H1 (cell line): ENCODE results near the gene TINCR. TPM values are rescaled to one million over a fixed set of nuclear protein-coding genes. Genes with fewer than 3 reads are reported as not detected.

Experiments used
- CTCF ChIA-PET: fragments of 300-600 bp; sonication (Branson Sonifier 250); formaldehyde crosslinking; loops from one replicate; lab custom pipeline; 2021; ENCODE audit not compliant: partially characterized antibody; lab: Charles Lee
- POLR2A ChIA-PET: fragments of 300-600 bp; sonication (Branson Sonifier 250); formaldehyde crosslinking; loops from one replicate; lab custom pipeline; 2021; ENCODE audit warnings: inconsistent platforms; ENCODE audit not compliant: partially characterized antibody; lab: Charles Lee
- DNase-seq, 2 experiments: peaks; one replicate each; pipeline versions ENCODE4 v3.0.0 to v3.0.0-alpha.2; 2010 to 2022; ENCODE audit warnings: low spot score in 2 of 2, low read depth in 1 of 2, mixed read lengths in 1 of 2
- FAIRE-seq: peaks from 2 replicates; lab custom pipeline; 2011; peaks lifted over from hg19 to GRCh38; lab: Jason Lieb, UNC
- H2AFZ ChIP-seq: 2 replicates; pipeline ENCODE4 v1.8.1; 2012; ENCODE audit warnings: low read length, inconsistent platforms
- H2AK5ac ChIP-seq: 2 replicates; pipeline ENCODE4 v1.6.1; 2013; ENCODE audit warnings: low read depth, low read length
- H2BK120ac ChIP-seq: replicated peaks from 2 replicates; pipeline ENCODE3; 2013; ENCODE audit warnings: low read depth, low read length, inconsistent platforms
- H2BK12ac ChIP-seq: 2 replicates; pipeline ENCODE4 v1.6.1; 2013; ENCODE audit warnings: low read depth, low read length
- H2BK15ac ChIP-seq: 2 replicates; pipeline ENCODE4 v1.6.1; 2013; ENCODE audit warnings: low read length
- H2BK20ac ChIP-seq: 2 replicates; pipeline ENCODE4 v1.6.1; 2013; ENCODE audit warnings: low read length
- H2BK5ac ChIP-seq: 2 replicates; pipeline ENCODE4 v1.6.1; 2013; ENCODE audit warnings: low read depth, low read length
- H3K14ac ChIP-seq: 2 replicates; pipeline ENCODE4 v1.6.1; 2013; ENCODE audit warnings: inconsistent platforms; ENCODE audit not compliant: insufficient read length
- H3K18ac ChIP-seq: 2 replicates; pipeline ENCODE4 v1.6.1; 2013; ENCODE audit warnings: low read length; ENCODE audit errors: extremely low read depth
- H3K23ac ChIP-seq: 2 replicates; pipeline ENCODE4 v1.6.1; 2013; ENCODE audit warnings: inconsistent platforms; ENCODE audit not compliant: insufficient read length
- H3K23me2 ChIP-seq: 2 replicates; pipeline ENCODE4 v1.6.1; 2013; ENCODE audit warnings: low read depth, low read length
- H3K27ac ChIP-seq: 2 replicates; pipeline ENCODE4 v1.6.1; 2011; ENCODE audit warnings: low read depth, low read length, inconsistent platforms
- H3K27me3 ChIP-seq, 4 experiments: replicated peaks in 1 of 4; 1 replicate in 1 of 4; 2 replicates in 3 of 4; pipeline versions ENCODE4 v1.6.1 to v1.8.1; 2011 to 2013; ENCODE audit warnings: low read length in 3 of 4, mild to moderate bottlenecking in 3 of 4, inconsistent platforms in 2 of 4, mixed read lengths in 2 of 4, moderate library complexity in 1 of 4; ENCODE audit not compliant: control insufficient read depth in 3 of 4, insufficient read depth in 3 of 4; ENCODE audit errors: extremely low read depth in 1 of 4
- H3K36me3 ChIP-seq, 4 experiments: 2 replicates each; pipeline versions ENCODE4 v1.6.1 to v1.8.1; 2011 to 2013; ENCODE audit warnings: mild to moderate bottlenecking in 4 of 4, low read length in 3 of 4, moderate library complexity in 2 of 4, control low read depth in 1 of 4, inconsistent platforms in 1 of 4; ENCODE audit not compliant: insufficient read depth in 4 of 4, control insufficient read depth in 2 of 4
- H3K4ac ChIP-seq: replicated peaks from 2 replicates; pipeline ENCODE3; 2013; ENCODE audit warnings: low read length, low read depth, mixed read lengths, inconsistent platforms; ENCODE audit not compliant: insufficient read length
- H3K4me1 ChIP-seq, 4 experiments: replicated peaks in 1 of 4; 1 replicate in 1 of 4; 2 replicates in 3 of 4; pipeline versions ENCODE4 v1.6.1 to v1.8.1; 2011 to 2013; ENCODE audit warnings: low read length in 3 of 4, inconsistent platforms in 2 of 4, mixed read lengths in 1 of 4; ENCODE audit not compliant: insufficient read depth in 4 of 4, control insufficient read depth in 3 of 4
- H3K4me2 ChIP-seq, 2 experiments: 2 replicates each; pipeline versions ENCODE4 v1.6.1 to v1.8.1; 2011 to 2013; ENCODE audit warnings: low read depth in 2 of 2, low read length in 2 of 2, control low read depth in 1 of 2, inconsistent platforms in 1 of 2, mild to moderate bottlenecking in 1 of 2; ENCODE audit not compliant: insufficient read depth in 1 of 2
- H3K4me3 ChIP-seq, 4 experiments: fragments of 200-600, 300-600 bp in 1 of 4; sonication (generic), shearing (Covaris generic), sonication (Bioruptor Twin) in 1 of 4; 2 replicates each; pipeline versions ENCODE4 v1.5.1 to v1.8.1; 2011 to 2016; ENCODE audit warnings: low read length in 4 of 4, low read depth in 3 of 4, control low read depth in 2 of 4, inconsistent platforms in 2 of 4, mild to moderate bottlenecking in 2 of 4, mixed read lengths in 1 of 4, moderate library complexity in 1 of 4; ENCODE audit not compliant: insufficient read depth in 2 of 4; ENCODE audit errors: extremely low read depth in 1 of 4
- H3K56ac ChIP-seq: replicated peaks from 2 replicates; pipeline ENCODE3; 2013; ENCODE audit warnings: low read depth, mild to moderate bottlenecking, mixed read lengths, low read length, inconsistent platforms; ENCODE audit not compliant: insufficient read length
- H3K79me1 ChIP-seq: 2 replicates; pipeline ENCODE4 v1.6.1; 2013; ENCODE audit warnings: low read depth, low read length, control low read depth
- H3K79me2 ChIP-seq, 2 experiments: 2 replicates each; pipeline versions ENCODE4 v1.6.1 to v1.8.1; 2012 to 2013; ENCODE audit warnings: low read length in 2 of 2, mild to moderate bottlenecking in 2 of 2, inconsistent platforms in 1 of 2; ENCODE audit not compliant: insufficient read depth in 2 of 2, control insufficient read depth in 1 of 2
- H3K9ac ChIP-seq, 4 experiments: replicated peaks in 1 of 4; 1 replicate in 1 of 4; 2 replicates in 3 of 4; pipeline versions ENCODE4 v1.6.1 to v1.8.1; 2011 to 2013; ENCODE audit warnings: low read depth in 3 of 4, low read length in 3 of 4, control low read depth in 2 of 4, mild to moderate bottlenecking in 2 of 4, moderate library complexity in 2 of 4, inconsistent platforms in 1 of 4; ENCODE audit errors: extremely low read depth in 1 of 4
- H3K9me3 ChIP-seq, 2 experiments: 2 replicates each; pipeline versions ENCODE4 v1.6.1 to v1.8.1; 2012 to 2013; ENCODE audit warnings: mild to moderate bottlenecking in 2 of 2, moderate library complexity in 2 of 2, control low read depth in 1 of 2, inconsistent platforms in 1 of 2, low read depth in 1 of 2, low read length in 1 of 2, mixed read lengths in 1 of 2; ENCODE audit not compliant: insufficient read depth in 2 of 2
- H4K20me1 ChIP-seq, 2 experiments: replicated peaks in 1 of 2; 2 replicates each; pipeline versions ENCODE3 to v1.8.1; 2011 to 2013; ENCODE audit warnings: inconsistent platforms in 2 of 2, low read length in 2 of 2, mild to moderate bottlenecking in 1 of 2; ENCODE audit not compliant: insufficient read depth in 2 of 2, control insufficient read depth in 1 of 2
- H4K5ac ChIP-seq: 2 replicates; pipeline ENCODE4 v1.6.1; 2013; ENCODE audit warnings: low read length, low read depth, mixed read lengths, inconsistent platforms; ENCODE audit not compliant: insufficient read length
- H4K8ac ChIP-seq: 2 replicates; pipeline ENCODE4 v1.8.0; 2013; ENCODE audit warnings: mild to moderate bottlenecking, moderate library complexity, low read length, inconsistent platforms; ENCODE audit not compliant: insufficient read depth; ENCODE audit errors: extremely low read depth
- H4K91ac ChIP-seq: replicated peaks from 2 replicates; pipeline ENCODE3; 2013; ENCODE audit warnings: low read length, mixed read lengths, inconsistent platforms; ENCODE audit not compliant: insufficient read length
- CTCF ChIP-seq, 3 experiments: IDR thresholded peaks; 1 replicate in 2 of 3; 2 replicates in 1 of 3; pipeline versions ENCODE4 v1.5.1 to v1.6.1; 2011; ENCODE audit warnings: low read length in 3 of 3, mild to moderate bottlenecking in 3 of 3, inconsistent platforms in 2 of 3, low read depth in 1 of 3, moderate library complexity in 1 of 3; ENCODE audit not compliant: insufficient read depth in 1 of 3; ENCODE audit errors: control extremely low read depth in 1 of 3
- POLR2A ChIP-seq, 2 experiments: IDR thresholded peaks; 1 replicate in 1 of 2; 2 replicates in 1 of 2; pipeline ENCODE4 v1.6.1; 2011; ENCODE audit warnings: low read depth in 2 of 2, low read length in 2 of 2, mild to moderate bottlenecking in 2 of 2; ENCODE audit errors: control extremely low read depth in 1 of 2
- POLR2AphosphoS5 ChIP-seq: IDR thresholded peaks from 2 replicates; pipeline ENCODE4 v1.6.1; 2011; ENCODE audit warnings: low read depth, low read length
- RAD21 ChIP-seq, 2 experiments: IDR thresholded peaks in 1 of 2; conservative IDR thresholded peaks in 1 of 2; 2 replicates each; pipeline ENCODE4 v1.6.1; 2011; ENCODE audit warnings: low read depth in 2 of 2, low read length in 2 of 2, improper control_type of control experiment in 1 of 2, inconsistent platforms in 1 of 2, mild to moderate bottlenecking in 1 of 2, moderate library complexity in 1 of 2
- RNF2 ChIP-seq: fragments of 200-900, 300-1000 bp; sonication (generic); IDR thresholded peaks from 2 replicates; pipeline ENCODE4 v1.7.1; 2016; ENCODE audit warnings: borderline replicate concordance, low read depth, mild to moderate bottlenecking, antibody characterized with exemption, low read length; ENCODE audit not compliant: poor library complexity, severe bottlenecking; ENCODE audit errors: missing control alignments
- TBP ChIP-seq: IDR thresholded peaks from 2 replicates; pipeline ENCODE4 v1.6.1; 2011; ENCODE audit warnings: low read depth, low read length, improper control_type of control experiment
- YY1 ChIP-seq: IDR thresholded peaks from 2 replicates; pipeline ENCODE4 v1.6.1; 2011; ENCODE audit warnings: low read depth, mild to moderate bottlenecking, low read length
- WGBS, 2 experiments: shearing (Covaris generic) in 1 of 2; methylation state at CpG; one replicate each; pipeline versions ENCODE4 v1.1.6 to v1.1.7; 2013 to 2015; ENCODE audit warnings: low lambda C conversion rate in 2 of 2, mixed read lengths in 2 of 2, inconsistent platforms in 1 of 2, low coverage in 1 of 2, missing lambda C conversion rate in 1 of 2; ENCODE audit not compliant: insufficient replicate concordance in 2 of 2, insufficient coverage in 1 of 2, insufficient read length in 1 of 2; ENCODE audit errors: extremely low coverage in 1 of 2, missing lambda C conversion rate in 1 of 2; 5-methylcytosine and 5-hydroxymethylcytosine counted together
- polyA plus RNA-seq, 7 experiments: library from polyadenylated mRNA; depleted of rRNA in 3 of 7; stranded (reverse) in 5 of 7; unstranded in 2 of 7; fragments of >200 nt in 5 of 7; fragments of 200-250 nt in 2 of 7; gene quantifications; 1 replicate in 5 of 7; 2 replicates in 1 of 7; 4 replicates in 1 of 7; pipeline versions ENCODE4 v1.2.1 to v1.2.3, GENCODE V29; 2011 to 2013; ENCODE audit warnings: missing spikeins in 2 of 7, mixed read lengths in 2 of 7
- total RNA-seq: library from RNA; stranded (reverse); fragmentation: NEBNext Ultra II Directional; extraction: Animal tissue kit (Norgen Biotek cat#: 25700); gene quantifications from 2 replicates; pipeline ENCODE4 v1.2.1, GENCODE V29; 2021
- TF ChIP-seq, protein P1 (sequence below): IDR thresholded peaks from 2 replicates; pipeline ENCODE4 v1.6.1; 2012; ENCODE audit warnings: inconsistent platforms

TINCR gene
- total and polyA plus RNA-seq, 2 of the 8 experiments (the other 6 are each of a cell fraction or from before 2014, with no cell fraction given), result 0.52 to 1.4 TPM

DNA sequence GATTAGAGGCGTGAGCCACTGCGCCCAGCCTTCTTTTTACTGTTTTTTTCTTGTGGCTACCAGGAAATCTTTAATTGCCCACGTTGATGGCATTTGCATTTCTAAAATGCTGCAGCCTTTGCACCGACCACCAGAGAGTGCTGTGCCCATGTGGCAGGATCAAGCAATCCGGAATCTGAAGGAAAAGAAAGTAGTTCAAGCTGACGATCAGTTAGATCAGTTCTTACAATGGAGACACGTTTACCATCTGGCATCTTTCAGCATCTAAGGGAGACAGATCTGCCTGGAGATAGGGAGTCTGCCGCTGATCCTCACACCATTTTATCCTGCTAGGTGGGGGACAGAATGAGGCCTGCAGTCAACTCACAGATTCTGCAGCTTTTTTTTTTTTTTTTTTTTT is 19.9 kb downstream of the TINCR start:
- peak overlapping the region; percentile 43; the same call in 1 of the 2 replicates for H2BK12ac ChIP-seq
- H3K27me3 ChIP-seq, result no peaks in the 10 kb centered on the region
- no peak overlapping the region for H2BK20ac ChIP-seq
- no peak overlapping the region for H2AFZ ChIP-seq
- H3K79me2 ChIP-seq, result no peaks in the 10 kb centered on the region
- H3K14ac ChIP-seq, result no peak overlapping the region
- H4K91ac ChIP-seq, result no peak overlapping the region
- DNase-seq (peak in 1 of 2 experiments; percentile 56), FAIRE-seq (peak; percentile 87)
- no peak overlapping the region for H2BK120ac ChIP-seq
- no peak overlapping the region for H3K18ac ChIP-seq
- H3K4me1 ChIP-seq, result no peaks in the 10 kb centered on the region
- H3K79me1 ChIP-seq, result no peaks in the 10 kb centered on the region
- no peaks in the 10 kb centered on the region for H3K23me2 ChIP-seq
- no peak overlapping the region for H3K9ac ChIP-seq
- no peak overlapping the region for H3K56ac ChIP-seq
- no peak overlapping the region for H3K4ac ChIP-seq
- 39% methylated on average over 8 of the region's 8 CpGs; no CpG with 5 or more reads in 1 of the 2 experiments for WGBS, 2 experiments
- no peak overlapping the region for H3K4me3 ChIP-seq
- no peak overlapping the region for H4K5ac ChIP-seq
- peaks cover 0 to 2% of the 10 kb centered on the region in 2 experiments for H4K20me1 ChIP-seq
- H3K27ac ChIP-seq, result no peak overlapping the region
- H2AK5ac ChIP-seq, result no peak overlapping the region
- CTCF ChIA-PET, result interaction anchor here (0.7 to 16.7 kb wide), 20 partner anchors 8 to 493 kb away, joined by 3 to 206 read pairs (median 6); partner anchors contain the start of gene TINCR
- H3K4me2 ChIP-seq, result no peak overlapping the region
- H2BK15ac ChIP-seq, result no peak overlapping the region
- H2BK5ac ChIP-seq, result no peak overlapping the region
- POLR2A ChIA-PET, result interaction anchor here (1.2 to 2.0 kb wide), 3 partner anchors 9 to 142 kb away, joined by 4 to 9 read pairs (median 6); partner anchors contain the start of gene RPL36
- no peak overlapping the region for H4K8ac ChIP-seq
- no peaks in the 10 kb centered on the region for H3K9me3 ChIP-seq
- no peak overlapping the region for H3K23ac ChIP-seq
- H3K36me3 ChIP-seq, result no peaks in the 10 kb centered on the region
- no peak for TF ChIP-seq POLR2AphosphoS5
- no peak for TF ChIP-seq YY1
- peak; percentile 87 to 88 for TF ChIP-seq RAD21 (IDR thresholded peaks at IDR 0.05 in 1 of 2, conservative IDR thresholded peaks at IDR 0.05 in 1 of 2; ENCODE audit: low read depth in 2 of 2, low read length in 2 of 2)
- no peak for TF ChIP-seq RNF2
- TF ChIP-seq TBP, result peak; percentile 75
- no peak for TF ChIP-seq POLR2A (IDR thresholded peaks at IDR 0.05; ENCODE audit: control extremely low read depth in 1 of 2, low read depth in 2 of 2, low read length in 2 of 2)
- TF ChIP-seq CTCF (IDR thresholded peaks at IDR 0.05; ENCODE audit: control extremely low read depth in 1 of 3, insufficient read depth in 1 of 3, low read depth in 1 of 3, low read length in 3 of 3), result peak; percentile 73 to 89 (median 79)
- TF ChIP-seq, protein P1, sequence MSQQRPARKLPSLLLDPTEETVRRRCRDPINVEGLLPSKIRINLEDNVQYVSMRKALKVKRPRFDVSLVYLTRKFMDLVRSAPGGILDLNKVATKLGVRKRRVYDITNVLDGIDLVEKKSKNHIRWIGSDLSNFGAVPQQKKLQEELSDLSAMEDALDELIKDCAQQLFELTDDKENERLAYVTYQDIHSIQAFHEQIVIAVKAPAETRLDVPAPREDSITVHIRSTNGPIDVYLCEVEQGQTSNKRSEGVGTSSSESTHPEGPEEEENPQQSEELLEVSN, result no peak
